ENCODE data around the gene DNAH7.
"Not testable (repeated sequence)": the region's sequence is repeated elsewhere in the genome, so short reads cannot be mapped to it uniquely, and the experiment has no call there.

DNAH7 gene

GRCh38 chr2:195721042-195721441 is 347.6 kb downstream of the DNAH7 start:
- DNase-seq (ENCODE audit: low spot score) = no peak

- DNase-seq (ENCODE audit: low spot score) = no peak
Measured at GRCh38 chr2:195716466-195716865, 352.2 kb downstream of the DNAH7 start.

GRCh38 chr2:195711478-195711877 is 357.2 kb downstream of the DNAH7 start:
- DNase-seq (ENCODE audit: low spot score) = no peak

GRCh38 chr2:195709901-195710806 is 358.5 kb downstream of the DNAH7 start:
- DNase-seq (ENCODE audit: low spot score) = peak; percentile 11

DNA sequence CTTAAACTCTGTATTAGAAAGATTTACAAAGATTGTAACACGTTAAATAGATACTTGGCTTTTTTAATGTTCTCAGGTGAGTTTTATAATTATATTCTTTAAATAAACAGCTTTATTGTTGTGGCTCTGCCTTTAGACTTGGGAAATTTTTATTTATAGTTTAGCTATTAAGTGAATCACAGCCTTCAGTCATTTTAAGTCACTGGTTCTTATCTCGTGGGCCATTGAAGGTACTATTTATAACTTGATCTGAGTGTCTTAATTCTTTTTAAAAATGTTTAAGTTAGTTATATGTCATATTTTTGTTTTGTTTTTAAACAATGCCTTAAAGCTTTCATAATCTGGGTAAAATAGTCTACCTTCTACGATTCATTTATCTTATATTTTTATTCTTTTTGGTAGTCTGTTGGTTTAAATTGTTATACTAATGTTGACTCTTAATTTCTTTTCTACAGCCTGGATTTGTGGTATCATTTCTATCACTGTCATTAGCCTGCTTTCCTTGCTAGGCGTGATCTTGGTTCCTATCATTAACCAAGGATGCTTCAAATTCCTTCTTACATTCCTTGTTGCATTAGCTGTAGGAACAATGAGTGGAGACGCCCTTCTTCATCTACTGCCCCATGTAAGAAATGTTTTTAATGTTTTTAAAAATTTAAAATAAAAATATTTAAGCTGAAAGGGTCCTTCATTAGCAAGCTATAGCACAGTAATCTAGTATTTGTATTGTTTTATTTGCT is 362.3 kb downstream of the DNAH7 start:
- DNase-seq (ENCODE audit: low spot score) = peak; percentile 35

DNA sequence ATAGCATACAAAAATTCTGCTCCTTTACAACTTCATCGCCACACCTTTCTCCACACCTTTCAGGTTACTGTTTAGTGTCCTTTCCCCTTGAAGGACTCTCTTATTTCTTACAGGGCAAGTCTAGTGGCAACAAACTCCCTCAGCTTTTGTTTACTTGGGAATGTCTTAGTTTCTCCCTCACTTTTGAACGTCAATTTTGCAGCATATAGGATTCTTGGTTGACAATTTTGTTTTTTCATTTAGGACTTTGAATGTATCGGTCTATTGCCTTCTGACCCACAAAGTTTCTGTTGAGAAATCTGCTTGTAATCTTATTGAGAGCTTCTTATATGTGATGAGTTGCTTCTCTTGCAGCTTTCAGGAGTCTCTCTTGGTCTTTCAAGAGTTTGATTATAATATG is 368.2 kb downstream of the DNAH7 start:
- no peak for DNase-seq (ENCODE audit: low spot score)

DNA sequence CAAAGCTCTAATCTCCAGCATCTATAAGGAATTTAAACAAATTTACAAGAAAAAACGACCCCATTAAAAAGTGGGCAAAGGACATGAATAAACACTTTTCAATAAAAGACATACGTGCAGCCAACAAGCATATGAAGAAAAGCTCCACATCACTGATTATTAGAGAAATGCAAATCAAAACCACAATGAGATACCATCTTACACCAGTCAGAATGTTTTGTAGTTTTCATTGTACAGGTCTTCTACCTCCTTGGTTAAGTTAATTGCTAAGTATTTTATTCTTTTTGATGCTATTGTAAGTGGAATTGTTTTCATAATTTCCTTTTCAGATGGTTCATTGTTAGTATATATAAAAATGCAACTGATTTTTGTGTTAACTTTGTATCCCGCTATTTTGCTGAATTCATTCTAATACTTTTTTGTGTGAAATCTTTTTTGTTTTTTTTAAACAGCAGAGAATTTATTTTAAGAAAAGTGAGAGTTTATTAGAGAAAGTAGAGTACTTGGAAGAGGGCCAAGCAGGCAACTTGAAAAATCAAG is 370.9 kb downstream of the DNAH7 start:
- no peak for DNase-seq (ENCODE audit: low spot score)

GRCh38 chr2:195696012-195696411 is 372.6 kb downstream of the DNAH7 start:
- DNase-seq (ENCODE audit: low spot score) = no peak

DNA sequence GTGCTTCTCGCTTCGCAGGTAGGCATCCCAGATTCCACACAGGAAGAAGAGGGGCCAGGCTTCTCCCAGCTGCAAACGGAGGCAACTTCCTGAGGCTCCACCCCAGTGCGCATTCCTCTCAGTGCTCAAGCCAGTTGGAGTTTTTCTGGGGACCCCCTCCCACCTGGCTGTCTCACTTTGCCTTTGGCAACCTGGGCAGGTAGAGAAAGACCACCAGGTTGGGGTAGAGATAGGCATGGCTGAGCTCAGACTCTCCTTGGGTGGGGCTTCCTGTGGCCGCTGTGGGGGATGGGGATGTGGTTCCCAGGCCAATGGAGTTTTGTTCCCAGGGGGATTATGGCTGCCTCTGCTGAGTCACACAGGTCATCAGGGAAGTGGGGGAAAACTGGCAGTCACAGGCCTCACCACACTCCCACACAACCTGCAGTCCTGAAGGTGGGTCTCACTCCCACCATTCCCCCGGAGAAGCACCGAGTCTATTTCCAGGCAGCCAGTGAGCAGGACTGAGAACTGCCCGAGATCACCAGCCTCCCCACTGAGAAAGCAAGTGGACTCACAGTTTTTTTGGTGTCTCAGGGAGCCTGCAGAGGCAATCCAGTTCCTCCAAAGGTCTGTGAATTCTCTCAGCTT is 373.5 kb downstream of the DNAH7 start:
- no peak for DNase-seq (ENCODE audit: low spot score)

DNA sequence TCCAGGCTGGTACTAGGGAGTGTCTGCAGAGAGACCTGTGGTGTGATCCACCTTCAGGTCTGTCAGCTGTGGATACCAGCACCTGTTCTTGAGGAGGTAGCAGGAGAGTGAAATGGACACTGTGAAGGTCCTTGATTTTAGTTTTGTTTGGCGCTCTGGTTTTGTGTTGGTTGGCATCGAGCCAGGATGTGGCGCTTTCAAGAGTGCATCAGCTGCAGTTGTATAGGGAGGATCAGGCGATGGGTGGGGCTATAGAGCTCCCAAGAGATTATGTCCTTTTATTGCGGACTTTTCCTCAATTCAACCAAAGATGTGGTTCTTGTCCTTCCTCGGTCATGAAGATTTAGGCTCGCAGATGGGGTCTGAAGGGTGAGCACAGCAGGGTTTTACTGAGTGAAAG is 374.1 kb downstream of the DNAH7 start:
- no peak for DNase-seq (ENCODE audit: low spot score)

DNA sequence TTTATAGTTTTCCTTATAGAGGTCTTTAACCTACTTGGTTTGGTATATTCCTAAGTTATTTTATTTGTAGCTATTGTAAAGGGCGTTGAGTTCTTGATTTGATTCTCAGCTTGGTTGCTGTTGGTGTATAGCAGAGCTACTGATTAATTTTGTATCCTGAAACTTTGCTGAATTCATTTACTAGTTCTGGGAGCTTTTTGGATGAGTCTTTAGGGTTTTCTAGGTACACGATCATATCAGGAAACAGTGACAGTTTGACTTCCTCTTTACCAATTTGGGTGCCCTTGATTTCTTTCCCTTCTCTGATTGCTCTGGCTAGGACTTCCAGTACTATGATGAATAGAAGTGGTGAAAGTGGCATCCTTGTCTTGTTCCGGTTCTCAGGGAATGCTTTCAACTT is 376.1 kb downstream of the DNAH7 start:
- DNase-seq (ENCODE audit: low spot score) = not testable (repeated sequence)

Data from AG20443 (cell line).